NOMO-1 (cell line): ENCODE results near the gene FAM24B.
A peak's percentile ranks its signal among the peaks of the same experiment; 100 is the strongest.
"Not testable (repeated sequence)": the region's sequence is repeated elsewhere in the genome, so short reads cannot be mapped to it uniquely, and the experiment has no call there.

Experiments used
- DNase-seq, 2 experiments: peaks; one replicate each; lab custom pipeline; 2025; ENCODE audit not compliant: unreplicated experiment in 2 of 2; lab: John Stamatoyannopoulos, UW

FAM24B gene

DNA sequence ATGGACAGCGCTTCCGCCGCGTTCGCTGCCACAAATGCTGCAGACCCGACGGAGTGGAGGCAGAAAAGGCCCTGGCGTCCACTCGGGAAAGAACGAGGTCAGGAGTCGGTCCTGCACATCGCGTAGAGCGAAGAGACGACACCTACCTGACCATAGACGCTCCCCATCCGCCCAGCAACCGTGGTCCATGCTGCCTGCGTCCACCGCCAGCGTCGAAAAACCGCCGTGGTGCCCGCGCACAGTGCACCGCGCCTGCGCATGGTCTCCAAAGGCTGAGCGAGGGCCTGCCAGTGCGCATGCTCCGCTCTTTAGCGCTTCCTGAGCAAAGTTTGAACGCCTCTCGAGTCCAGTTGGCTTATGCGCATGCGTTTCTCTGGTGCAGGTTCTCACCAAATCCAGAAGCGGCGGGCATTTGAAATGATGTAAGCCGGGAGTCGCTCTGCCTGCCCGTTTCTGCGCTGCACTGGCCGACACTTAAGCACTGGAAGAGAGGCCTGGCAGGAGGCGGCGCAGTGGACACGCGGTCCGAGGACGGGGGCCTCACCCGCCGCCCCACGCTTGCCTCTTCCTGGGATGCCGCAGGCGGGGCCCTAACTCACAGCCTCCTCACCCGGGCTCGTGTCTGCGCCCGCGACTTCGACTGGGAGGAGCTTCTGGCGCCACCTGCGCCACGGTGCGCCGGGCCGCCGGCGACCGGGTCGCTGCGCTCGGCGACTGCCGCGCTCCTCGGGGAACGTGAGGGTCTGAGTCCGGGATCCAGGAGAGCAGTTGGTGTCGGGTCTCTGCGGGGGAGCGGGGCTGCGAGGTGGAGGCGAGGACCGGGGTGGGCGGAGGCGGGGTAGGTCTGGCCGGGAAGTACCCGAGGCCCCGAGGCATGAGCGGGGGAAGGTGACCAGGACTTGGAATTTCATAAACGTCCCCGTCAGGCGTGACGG, at the start of gene FAM24B:
TSS of gene FAM24B (minus strand) at position 243 of the 935 bp plus-strand sequence. CDS start 29,066 bp downstream, outside the sequence.
- peak; percentile 95 to 96 for DNase-seq

- DNase-seq: no peak
Measured at GRCh38 chr10:122915700-122916099, 36.3 kb upstream of the FAM24B start.

GRCh38 chr10:122911889-122912484, 32.6 kb upstream of the FAM24B start:
- DNase-seq: peak; percentile 24 to 29

DNA sequence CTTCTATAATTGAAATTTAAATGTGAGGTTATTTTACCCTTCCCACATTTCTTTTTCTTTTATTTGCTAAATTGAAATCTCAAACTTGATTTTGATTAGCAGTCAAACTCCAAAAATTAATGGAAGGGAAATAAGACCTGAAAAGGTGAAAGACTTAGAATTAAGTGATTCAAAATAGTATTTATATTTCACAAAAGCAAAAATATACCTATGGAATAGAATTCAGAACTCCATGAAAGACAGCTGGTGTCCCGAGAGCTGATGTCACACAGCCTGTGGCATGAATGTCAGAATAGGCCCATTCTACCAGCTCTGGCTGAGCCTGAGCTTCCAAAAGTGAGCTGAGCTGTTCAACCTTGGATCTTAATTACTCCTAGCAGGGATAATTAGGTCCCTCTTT, 30.9 kb upstream of the FAM24B start, which contains the start of gene FAM24A:
TSS of gene FAM24A (plus strand) at position 301 of the 400 bp plus-strand sequence. CDS start 1,025 bp downstream, outside the sequence.
- no peak for DNase-seq

DNA sequence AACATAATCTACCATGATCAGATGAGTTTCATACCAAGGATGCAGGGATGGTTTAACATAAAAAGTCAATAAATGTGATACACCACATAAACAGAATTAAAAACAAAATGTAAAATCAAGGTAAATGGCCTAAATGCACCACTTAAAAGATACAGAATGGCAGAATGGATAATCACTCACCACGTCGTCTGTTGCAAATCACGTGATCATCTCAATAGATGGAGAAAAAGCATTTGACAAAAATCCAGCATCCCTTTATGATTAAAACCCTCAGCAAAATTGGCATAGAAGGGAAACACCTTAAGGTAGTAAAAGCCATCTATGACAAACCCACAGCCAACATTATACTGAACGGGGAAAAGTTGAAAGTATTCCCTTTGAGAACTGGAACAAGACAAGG, 24.5 kb upstream of the FAM24B start:
- not testable (repeated sequence) for DNase-seq

- no peak for DNase-seq
Measured at GRCh38 chr10:122894261-122894944, 15.0 kb upstream of the FAM24B start.

GRCh38 chr10:122884166-122884565, 4.8 kb upstream of the FAM24B start:
- DNase-seq: no peak

DNA sequence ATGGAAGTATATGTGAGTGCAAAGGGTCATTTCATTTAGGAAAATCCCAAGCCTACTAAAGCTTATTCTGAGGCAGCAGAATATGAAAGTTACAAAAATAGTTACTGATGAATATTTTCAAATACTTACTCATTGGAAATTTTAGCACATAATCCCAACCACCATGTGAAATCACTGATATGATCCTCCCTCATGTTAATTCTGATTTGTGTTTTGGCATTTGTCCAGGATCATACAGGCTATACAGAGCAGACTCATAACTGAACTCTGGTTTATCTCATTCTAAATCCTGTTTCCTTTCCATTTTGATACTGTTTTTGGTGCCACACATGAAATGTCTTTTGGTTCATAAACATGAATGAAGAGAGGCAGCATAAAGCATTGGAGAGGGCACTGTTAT, 3.4 kb upstream of the FAM24B start:
- DNase-seq: no peak

DNA sequence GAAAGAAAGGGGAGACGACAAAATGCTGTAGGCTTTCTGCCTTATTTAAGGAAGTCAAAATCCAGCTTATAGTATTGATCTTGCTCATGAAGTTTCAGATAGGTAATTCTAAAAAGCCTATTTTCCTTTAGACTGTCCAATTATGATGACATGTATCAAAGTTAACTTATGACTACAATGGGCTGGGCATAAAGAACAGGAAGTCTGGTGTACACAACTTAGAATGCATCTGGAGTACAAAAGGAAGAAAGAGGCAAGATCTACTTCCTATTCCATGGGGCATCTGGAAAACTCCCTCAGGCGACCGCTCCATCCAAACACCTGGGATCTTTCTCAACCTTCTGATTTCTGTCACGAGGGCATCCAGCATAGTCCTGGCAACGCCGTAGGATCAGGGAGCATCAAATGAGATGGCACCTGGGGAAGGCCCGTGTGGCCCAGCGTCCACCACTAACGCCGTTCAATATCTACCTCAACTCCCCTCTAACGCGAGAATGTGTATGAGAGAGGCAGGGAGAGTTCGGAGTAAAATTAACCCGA, 512 bp downstream of the FAM24B start:
- peak; percentile 10 to 47 for DNase-seq

GRCh38 chr10:122877264-122877663, 2.1 kb downstream of the FAM24B start:
- DNase-seq: no peak

DNA sequence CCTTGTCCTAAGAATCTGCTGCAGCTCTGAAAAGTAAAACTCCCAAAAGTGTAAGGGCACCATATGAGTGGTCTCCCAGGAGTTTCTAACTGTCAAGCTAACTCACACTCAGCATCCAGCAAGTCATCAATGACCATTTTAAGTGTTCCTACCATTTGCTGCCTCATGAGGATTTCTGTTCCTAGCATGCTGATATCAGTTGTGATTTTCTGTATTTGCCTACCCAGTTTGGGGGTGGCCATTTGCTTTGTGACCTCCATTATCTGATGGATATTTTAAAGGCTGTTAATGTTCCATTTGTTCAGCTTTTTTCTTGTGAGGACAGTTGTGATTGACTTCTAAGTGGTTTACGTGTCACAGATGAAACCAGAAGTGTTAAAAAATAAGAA, 2.9 kb downstream of the FAM24B start:
- no peak for DNase-seq

DNA sequence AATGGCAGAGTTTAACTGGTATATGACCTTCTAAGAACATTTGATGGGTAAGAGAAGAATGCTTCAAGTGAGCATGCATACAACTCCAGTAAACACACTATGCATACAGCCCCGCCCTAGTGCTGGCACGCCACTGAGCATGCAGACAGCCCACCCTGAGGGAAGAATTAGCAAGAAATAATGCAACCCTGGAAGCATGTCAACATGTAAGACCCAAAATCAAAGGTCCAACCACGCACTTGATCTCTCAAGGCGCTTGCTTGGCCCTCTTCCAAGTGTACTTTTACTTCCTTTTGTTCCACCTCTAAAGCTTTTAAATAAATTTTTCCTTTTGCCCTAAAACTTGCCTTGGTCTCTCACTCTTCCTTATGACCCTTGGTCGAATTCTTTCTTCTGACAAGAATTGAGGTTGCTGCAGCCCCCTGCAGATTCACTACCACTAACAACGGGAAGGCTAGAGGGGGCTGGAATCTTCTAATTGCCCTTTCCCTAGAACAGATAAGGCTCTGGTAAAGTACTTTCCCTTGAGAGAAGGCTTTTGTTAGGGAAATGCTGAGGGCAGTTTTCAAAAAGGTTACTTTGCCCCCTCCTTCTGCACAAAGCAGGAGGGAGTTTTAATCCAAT, 3.4 kb downstream of the FAM24B start:
- no peak for DNase-seq

- DNase-seq: not testable (repeated sequence)
Measured at GRCh38 chr10:122871947-122872346, 7.4 kb downstream of the FAM24B start.

DNA sequence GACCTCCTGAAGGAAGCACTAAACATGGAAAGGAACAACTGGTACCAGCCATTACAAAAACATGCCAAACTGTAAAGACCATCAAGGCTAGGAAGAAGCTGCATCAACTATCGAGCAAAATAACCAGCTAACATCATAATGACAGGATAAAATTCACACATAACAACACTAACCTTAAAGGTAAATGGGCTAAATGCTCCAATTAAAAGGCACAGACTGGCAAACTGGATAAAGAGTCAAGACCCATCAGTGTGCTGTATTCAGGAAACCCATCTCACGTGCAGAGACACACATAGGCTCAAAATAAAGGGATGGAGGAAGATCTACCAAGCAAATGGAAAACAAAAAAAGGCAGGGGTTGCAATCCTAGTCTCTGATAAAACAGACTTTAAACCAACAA, 10.6 kb downstream of the FAM24B start:
- not testable (repeated sequence) for DNase-seq

- not testable (repeated sequence) for DNase-seq
Measured at GRCh38 chr10:122866757-122867482, 12.5 kb downstream of the FAM24B start.

- no peak for DNase-seq
Measured at GRCh38 chr10:122864901-122865300, 14.5 kb downstream of the FAM24B start.

- no peak for DNase-seq
Measured at GRCh38 chr10:122864194-122864592, 15.2 kb downstream of the FAM24B start.

DNA sequence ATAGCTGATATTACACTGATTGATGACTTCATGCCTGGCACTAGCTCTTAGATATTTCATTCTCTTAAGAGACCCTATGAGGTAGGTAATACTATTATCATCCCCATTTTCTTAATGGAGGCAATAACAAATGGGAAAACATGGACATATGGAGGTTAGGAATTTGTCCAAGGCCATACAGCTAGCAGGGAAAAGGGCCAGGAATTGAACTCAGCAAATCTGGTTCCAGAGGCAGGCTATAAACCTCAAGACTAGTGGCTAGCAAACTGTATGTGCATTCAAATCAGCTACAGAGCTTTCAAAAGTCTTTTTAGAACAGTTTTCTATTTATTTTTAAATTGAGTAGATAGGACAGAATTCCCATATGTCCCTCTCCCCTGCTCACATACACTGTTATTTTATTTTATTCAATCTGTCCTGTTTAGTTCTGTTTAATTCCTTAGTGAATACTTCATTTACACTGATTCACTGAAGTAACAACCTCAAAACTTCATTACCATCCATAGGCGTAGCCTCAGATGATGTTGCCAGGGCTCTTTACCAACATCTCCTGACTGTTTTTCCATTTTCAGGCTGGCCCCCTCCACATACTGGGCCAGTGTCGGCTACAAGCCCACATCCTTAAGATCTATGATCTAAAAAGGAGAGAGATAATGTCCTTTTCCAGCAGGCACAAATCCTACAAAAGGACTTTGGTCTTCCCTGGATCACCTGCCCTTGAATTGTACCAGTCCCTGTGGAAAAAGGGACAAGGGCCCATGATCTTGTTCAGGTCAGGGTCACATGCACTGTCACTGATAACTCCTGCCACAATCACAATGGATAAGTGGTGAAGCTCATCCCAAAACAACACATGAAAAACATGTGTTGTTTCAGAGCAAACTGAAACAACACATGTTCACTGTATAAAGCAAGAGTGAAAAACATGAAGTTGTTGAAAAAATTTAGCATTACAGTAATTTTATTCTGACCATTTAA, 15.9 kb downstream of the FAM24B start:
- no peak for DNase-seq

- no peak for DNase-seq
Measured at GRCh38 chr10:122861711-122862161, 17.6 kb downstream of the FAM24B start.
